SIG-M5 treated with dmso at 0.1 percent for 504 hours (cell line): Measurements from ENCODE around the gene CTBP1.

ENCODE experiments used
- DNase-seq: peaks from one replicate; lab custom pipeline; 2025; ENCODE audit not compliant: unreplicated experiment; lab: John Stamatoyannopoulos, UW

The CTBP1 gene

DNA sequence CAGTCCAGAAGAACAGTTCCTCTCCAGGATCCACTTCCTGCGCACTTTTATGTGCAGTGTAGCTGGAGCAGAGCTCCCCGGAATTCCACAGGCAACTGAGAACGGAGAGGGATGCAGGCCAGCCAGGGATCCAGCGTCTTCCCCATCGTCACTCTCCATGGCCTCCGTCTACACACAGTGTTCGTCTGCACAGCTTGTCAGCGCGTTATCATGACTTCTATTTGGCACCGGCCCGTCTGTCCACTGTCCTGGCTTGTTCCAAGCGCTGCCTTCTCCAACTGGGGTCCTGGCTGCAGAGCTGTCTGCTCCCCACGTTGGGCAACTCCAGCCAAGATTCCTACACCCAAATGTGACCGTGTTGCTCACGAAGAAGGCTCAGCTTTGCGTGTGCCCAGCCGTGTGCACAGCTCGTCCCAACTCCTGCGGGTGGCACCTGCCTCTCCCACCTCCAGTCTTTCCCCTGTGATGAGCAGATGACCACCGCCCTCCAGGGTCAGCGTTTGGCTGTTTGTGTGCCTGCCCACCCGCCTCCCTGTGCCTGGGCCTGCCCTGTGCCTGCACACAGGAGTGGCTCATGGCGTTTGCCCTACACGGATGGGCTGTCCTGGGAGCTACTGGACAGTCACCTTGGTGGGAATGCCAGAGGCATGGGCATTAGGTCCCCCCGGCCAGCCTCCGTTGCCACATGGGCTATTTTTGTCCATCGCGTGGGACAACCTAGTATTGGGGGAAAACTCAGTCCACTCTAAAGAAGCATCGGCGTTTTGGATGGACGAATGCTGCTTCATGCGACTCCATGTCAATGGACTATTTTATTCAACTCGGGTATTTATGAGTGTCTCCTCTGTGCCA lies 2.2 kb upstream of the CTBP1 start:
- no peak for DNase-seq

DNA sequence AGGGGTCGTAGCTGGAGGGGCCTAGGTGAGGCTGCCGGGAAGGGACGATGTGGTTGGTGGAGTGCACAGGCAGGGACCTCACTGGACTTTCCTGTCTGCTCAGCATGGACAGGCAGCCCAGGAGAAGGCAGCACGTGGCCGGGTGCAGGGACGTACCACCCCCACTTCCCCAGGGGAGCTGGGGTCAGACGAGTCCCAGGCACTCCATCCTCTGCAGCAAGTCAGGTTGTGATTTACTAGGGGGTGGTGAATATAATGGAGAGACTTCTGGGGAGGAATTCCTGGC lies 1.5 kb upstream of the CTBP1 start:
- DNase-seq, result no peak

DNA sequence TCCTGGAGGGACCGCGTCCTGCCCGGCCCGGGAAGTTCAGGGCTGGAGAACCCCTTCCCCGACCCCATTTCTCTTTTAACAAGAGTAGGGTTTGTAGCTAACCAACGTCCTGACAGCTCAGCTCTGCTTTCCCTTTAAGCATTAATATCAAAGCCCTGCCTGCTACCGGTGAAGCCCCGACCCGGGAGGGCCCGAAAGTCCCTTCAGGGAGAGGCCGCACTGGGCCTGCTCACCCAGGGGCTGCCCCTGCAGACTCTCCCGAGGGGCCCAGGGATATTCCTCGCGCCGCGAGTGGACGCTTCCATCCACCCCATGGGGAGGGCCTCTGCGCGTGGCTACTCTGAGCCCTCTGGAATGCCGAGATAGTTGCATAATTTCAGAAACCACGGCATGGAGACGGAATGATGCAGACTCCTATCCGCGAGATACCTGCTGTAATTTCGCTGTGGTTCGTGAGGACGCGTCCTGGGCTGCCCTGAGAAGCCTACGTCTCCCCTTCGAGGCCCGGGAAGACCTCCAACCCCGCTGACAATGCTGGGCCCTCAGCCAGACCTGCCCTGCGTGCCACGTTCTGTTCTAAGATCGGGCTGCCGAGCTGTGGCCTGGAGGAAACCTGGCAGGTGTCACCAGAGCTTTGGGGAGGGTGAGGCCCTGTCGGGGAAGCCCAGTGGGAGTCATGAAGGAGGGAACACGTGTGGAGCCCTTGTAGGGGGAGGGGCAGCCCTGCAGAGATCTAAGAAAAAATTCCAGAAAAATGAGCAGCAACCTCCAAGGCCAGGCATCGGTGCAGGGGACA lies 999 bp upstream of the CTBP1 start:
- DNase-seq, result no peak

DNA sequence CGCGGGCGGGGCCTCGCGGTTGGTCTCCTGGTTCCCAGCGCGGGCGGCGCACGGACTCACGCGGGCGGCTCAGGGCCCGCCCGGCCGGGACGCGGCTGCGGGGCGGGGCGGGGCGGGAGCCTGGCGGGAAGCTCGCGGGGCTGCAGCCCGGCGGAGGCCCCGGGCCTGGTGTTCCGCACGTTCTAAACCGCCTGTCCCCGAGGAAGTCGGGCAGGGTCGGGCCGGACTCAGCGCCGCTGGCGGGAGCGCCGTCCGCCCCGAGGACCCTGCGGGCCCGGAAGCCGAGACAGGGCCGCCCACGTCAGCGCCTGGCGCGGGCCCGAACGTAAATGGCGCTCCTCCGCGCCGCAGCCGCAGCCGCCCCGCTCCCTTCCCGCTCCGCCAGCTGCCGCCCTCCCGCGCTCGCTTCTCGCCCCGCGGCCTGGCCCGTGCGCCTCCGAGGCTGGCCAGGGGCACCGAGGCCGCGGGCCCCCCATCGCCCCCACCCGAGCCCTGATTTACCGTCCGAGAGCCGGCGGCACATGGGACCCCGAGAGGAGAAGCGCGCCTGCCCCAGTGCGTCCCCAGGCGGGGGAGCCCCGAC lies 309 bp upstream of the CTBP1 start:
- DNase-seq, result peak; percentile 69

DNA sequence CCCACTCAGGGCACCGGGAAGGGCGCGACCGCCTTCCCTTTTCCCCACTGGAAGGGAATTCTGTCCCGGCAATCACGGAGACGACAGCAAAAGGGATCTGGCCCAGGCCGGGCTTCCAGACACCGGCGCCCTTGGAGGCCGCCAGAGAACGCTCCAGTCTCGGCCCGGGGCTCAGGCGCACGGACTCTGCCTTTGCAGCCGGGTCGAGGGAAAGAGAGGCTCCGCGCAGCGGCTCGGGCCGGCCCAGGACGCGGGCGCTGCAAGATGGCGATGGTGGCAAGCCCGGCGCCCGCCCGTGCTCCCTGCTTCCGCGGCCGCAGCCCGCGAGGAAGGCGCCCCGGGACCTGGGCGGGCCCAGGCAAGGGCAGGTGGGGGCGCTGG lies 1.1 kb downstream of the CTBP1 start:
- DNase-seq, result no peak

DNA sequence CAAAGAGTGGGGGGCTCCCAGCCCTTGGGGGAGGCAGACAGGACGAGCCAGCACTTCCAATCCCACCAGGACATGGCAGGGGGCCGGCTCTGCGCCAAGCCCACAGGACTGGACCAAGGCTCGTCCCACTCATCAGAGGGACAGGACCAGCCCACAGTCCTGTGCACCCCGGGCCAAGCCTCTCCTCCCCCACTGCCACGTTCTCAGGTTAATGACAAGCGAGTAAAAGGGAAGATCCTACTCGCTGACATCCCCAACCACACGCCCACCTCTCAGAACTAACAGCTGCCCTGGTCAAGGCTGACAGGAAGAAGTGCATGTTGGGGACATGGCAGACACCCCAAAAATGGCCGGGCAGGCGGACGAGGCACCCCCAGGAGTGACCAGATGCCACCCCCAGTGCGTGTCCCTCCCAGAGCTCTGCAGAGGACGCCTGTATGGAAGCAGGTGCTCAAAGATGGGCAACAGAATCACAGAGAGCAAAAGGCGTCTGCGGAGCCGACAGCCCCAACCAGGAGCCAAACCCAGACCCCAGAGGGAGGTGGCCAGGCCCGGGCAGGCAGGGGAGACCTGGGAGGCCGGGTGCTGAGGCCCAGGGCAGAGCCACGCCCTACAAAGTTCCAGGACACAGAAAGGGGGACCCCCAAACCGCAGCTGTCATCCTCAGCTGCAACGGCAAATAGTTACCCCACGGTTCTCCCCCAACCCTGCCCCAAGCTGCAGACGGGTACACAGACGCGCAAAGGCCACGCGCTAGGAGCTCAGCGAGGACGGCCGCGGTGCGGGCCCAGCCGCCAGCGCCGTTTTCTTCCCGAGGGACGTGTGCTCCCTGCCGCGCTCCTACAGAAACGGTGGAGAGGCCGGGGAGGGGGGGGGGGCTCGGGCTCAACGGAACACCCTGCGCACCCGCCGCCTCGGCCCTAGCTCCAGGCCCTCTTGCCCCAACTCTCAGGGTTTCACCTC lies 1.7 kb downstream of the CTBP1 start:
- DNase-seq, result no peak

DNA sequence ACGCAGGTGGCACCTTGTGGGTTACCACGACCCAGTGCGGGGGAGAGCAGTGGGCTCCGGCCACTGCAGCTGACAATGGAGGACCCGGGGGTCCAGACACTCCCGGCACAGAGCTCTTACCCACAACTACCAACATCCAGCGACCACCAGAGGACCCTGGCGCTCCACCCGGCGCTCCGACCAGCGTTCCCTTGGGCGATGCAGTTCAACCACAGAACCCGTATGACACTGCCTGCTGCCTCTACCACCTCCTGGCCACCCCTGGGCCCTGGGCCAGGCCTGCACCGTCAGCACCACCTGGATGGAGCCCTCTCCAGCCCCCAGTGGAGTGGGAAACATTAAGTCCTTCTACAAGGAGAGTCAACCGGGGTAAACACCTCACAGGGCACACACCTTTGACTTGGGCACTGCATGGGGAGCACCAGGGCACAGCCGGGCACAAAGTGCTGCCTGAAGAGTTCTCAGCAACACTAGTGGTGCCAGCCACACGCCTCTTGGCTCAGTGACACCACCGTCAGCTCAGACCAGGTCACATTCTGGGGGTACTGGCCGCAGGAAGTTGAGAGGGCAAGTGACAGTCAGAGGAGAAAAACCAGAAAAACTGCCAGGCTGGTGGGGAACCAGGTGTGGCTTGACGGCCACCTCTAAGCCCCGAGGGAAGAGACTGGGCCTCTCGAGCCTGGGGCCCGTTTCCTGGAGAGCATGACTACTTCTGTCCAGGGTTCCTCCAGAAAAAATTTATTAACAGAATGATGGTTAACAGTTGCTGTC lies 2.6 kb downstream of the CTBP1 start:
- DNase-seq, result no peak

DNA sequence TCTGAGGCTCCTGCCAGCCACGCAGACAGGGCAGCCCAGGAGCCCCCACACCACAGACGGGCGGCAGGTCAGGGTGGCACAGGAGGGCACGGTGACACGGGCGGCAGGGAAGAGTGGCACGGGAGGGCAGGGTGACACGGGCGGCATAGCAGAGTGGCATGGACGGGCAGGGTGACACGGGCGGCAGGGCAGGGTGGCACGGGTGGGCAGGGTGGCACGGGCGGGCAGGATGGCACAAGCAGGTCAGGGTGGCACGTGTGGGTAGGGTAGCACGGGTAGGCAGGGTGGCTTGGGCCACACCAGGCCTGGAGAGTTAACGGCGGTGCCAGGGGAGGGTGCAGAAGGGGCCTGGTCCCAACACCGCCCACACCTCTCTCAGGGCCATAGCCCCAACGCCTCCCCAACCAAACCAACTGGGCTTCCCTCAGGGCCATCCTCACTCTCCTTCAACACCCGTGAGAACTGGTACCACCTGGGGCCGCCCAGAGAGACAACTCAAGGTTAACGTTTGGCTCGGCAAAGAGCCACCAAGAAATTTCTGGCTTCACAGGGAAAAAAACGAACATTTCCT lies 3.4 kb downstream of the CTBP1 start:
- no peak for DNase-seq

DNA sequence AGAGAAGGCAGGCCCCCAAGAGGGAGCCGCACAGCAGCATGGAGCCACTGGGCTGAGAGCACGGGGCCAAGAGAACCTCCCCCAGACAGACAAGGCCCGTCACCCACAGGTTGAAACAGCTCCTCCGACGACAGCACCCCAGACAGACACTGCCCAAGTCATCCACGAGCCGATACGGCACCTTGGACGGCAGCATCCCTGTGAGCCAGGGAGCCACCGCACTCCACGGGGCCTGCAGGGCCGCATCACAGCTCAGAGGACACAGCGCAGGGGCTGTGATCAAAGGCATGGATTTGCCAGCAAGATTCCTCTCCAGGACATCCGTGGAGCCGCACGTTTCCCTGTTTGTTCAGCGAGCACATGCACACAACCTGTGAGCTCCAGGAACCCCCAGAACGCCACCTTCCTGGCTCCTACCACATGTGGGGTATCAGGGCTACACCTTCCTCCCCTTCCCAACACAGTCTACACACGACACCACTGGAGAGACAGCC lies 3.9 kb downstream of the CTBP1 start:
- DNase-seq, result no peak

DNA sequence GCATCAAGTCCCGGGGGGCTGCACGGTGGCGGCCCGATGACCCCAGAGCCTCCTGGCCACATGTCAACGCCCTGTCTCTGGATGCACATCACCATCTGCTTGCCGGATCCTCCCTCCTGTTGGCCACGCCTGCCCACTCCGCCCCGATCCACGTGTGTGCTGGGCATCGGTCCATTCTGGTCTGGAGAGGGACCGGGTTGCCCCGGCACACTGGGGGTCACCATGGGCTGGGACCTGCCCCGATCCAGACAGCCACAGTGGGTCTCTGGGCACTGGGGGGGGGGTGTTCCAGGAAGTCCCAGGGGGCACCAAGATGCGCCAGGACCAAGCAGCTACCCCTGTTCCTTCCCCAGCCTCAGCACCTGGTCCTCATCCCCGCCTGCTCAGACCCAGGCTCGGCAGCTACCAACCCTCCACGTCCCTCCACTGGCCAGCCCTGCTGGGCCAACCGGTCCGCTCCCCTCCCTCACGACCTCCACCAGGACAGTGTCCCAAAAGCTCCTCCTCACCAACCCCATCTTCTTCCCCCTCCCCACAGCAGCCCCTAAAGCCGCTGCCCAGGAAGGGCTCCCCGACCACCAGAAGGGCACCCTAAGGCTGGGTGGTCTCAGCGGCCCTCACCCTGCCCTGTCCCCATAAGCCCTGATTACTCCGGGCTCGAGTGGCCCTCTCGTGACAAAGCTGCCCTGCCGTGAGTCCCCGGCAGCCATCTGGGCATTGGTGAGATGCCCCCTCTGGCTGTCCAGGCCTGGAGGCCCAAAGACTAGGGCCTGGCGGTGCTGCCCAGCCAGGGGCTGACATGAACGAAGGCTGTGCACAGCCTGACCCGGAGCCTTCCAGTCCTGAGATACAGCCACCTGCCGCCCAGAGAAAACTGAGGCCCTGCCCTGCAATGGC lies 4.6 kb downstream of the CTBP1 start:
- no peak for DNase-seq

DNA sequence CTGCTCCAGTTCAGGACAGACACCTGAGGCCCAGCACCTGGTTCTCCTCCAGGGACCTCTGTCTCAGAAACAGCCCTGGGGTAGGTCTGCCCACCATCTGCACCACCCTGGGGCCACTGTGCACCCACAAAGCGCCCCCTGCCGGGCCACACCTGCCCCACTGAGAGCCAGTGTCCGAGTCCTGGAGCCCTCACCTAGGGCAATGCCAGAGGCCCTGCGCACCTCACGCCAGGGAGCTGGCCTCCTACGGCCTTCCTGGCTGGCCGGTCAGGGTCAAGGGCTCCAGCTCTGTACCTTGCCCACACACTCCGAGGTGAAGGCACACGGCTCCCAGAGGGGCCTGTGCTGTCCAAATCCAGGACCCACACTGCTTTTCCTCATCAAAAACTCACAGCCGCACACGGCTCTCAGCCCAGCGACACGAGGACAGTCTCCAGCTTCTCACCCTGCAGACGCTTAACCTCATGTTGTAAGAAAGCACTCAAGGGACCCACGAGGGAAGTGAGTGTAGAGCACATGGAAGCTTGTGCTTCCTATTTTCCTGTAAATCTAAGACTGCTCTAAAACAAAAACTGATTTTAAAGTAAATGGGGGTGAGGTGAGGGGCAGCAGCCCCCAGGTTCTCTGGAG lies 5.4 kb downstream of the CTBP1 start:
- no peak for DNase-seq

DNA sequence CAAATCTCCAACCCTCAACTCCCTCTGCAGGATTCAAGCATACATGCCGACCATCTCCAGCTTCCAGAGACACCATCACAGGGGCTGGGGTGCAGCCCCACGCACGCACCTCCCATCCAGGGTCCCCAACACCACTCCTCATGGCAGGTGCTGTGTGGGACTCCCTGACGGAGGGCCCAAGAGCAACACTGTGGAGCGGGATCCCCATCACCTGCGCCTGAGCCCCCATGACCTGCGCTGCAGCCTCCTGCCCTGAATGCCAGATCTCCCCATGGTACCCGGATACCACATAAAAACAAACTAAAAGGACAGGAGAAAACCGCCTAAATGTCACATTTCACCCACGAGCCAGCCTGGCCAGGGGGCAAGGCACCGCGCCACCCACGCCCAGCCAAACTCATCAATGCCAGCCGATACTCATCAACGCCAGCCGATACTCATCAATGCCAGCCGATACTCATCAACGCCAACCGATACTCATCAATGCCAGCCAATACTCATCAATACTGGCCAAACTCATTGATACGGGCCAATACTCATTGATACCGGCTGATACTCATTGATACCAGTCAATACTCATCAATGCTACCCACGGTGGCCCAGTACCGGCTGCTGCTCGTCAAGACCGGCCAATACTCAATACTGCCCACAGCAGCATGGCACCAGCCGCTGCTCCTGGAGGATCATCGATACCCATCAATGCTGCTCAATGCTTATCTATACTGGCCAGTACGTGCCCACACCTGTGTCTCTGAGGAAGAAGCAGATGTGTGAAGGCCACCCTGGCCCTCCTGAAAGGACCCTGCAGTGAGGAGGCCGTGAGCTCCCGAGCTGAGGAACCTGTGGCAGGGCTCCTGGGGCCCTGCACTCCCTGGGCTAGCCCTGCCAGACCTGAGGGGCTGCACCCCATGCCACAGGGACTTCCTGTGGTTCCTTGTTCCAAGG lies 6.2 kb downstream of the CTBP1 start:
- no peak for DNase-seq

DNA sequence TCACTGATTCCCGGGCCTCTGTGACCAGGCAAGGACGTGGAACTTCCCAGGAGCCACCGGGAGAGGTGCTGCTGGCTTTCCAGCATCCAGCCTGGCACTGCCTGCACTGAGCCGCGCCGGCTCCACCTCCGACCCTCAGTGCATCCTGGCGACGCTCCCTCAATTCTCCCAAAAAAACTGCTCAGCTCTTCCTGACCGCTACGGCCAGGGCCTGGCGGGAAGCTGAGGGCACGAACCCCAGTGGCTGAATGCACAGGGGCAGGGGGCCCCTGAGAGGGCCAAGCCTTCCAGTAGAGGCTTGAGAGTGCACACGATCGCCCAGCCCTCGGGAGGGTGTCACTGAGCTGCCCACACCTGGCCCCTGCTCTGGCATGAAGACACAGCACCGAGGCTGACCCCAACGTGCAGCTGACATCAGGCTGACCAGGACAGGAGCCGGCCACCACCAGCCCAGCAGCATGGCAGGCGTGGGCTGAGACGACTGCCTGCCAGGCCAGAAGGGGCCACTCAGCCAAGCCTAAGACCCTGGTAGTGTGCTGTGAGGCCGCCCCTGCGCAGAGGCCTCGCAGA lies 6.9 kb downstream of the CTBP1 start:
- no peak for DNase-seq

DNA sequence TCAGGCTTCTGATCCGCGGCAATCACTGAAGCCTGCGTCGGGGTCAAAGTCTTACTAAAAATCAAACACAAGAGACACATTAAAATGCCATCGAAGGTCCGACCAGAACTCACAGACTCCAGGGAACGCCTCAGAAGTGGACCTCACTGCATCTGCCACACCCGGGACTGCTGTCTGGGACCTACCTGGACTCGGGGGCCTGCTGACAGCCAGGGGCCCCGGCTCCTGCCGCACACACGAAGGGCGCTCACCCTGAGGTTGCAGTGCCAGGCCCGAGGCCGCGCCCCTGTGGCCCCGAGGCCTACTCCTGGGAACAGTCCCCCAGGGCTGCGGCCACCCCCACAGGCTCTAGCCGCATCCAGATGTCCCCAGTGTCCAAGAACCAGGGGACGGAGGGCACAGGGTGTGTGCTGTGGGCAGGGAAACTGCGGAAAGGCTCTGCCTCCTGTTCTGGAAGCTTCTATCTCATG lies 7.4 kb downstream of the CTBP1 start:
- DNase-seq, result no peak

DNA sequence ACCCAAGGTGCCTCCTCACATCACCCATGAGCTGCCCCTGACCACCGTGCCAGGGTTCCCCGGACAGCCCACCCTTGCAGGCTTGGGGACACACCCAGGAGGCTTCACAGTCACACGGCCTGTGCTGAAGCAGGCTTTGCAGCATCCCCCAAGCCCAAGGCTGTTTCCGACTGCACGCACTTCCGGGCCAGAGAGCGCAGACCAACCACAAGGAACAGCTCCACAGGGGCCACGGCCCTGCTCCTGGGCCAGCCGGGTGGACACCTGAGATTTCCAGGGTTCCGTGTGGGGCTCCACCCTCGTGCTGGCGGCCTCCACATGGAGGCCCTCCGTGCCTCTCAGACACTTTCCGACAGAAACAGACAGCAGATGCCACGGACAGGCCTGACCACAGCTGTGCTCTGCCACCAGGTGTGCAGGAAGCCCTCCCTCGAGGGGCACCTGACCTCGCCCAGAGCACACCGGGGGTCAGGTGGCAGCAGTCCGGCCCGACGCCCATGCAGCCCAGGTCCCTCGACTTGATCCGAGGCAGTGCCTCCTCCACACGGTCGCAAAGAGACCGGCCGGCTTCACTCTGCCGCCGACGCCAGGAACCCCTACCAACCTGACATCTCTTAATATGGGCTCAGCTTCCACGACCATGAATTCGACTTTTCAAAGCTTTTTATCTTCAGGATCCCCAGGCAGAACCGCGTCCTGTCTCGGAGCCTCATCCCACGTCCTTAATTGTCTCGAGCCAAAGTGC lies 8.0 kb downstream of the CTBP1 start:
- no peak for DNase-seq

DNA sequence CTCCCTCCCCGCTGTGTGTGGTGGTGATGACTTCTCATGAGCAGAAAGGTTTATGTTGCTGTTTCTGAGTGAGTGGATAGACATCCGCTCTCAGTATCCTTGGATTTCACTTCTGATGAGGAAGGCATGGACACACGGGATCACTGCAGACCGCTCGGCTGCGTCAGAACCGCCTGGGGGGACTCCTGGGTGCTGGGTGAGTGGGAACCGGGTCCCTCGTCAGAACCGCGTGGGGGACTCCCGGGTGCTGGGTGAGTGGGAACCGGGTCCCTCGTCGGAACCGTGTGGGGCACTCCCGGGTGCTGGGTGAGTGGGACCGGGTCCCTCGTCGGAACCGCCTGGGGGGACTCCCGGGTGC lies 9.0 kb downstream of the CTBP1 start:
- no peak for DNase-seq
